Mucosa of descending colon (tissue), 3 donors: Measurements from ENCODE around the gene TNRC6A. TPM values are rescaled to one million over a fixed set of nuclear protein-coding genes. Genes with fewer than 3 reads are reported as not detected.

ENCODE experiments used
- ATAC-seq: fragments of 200-7000 bp; cut with Tn5 transposase; one replicate; pipeline ENCODE4 v1.9.1; 2020; ENCODE audit warnings: mild to moderate bottlenecking, moderate library complexity
- DNase-seq, 3 donors: peaks; one replicate each; pipeline ENCODE4 v3.0.0-alpha.2; 2020
- H3K36me3 ChIP-seq: fragments of 200-600 bp; one replicate; pipeline ENCODE4 v1.8.0; 2021; ENCODE audit warnings: low read depth, mild to moderate bottlenecking
- H3K4me1 ChIP-seq: fragments of 200-600 bp; one replicate; pipeline ENCODE4 v1.8.0; 2021; ENCODE audit warnings: low read depth, mild to moderate bottlenecking
- H3K4me3 ChIP-seq: fragments of 200-600 bp; one replicate; pipeline ENCODE4 v1.8.0; 2021; ENCODE audit warnings: mild to moderate bottlenecking
- H3K9me3 ChIP-seq: fragments of 200-600 bp; one replicate; pipeline ENCODE4 v1.8.0; 2021; ENCODE audit warnings: mild to moderate bottlenecking
- CTCF ChIP-seq: fragments of 200-600 bp; IDR thresholded peaks from one replicate; pipeline ENCODE4 v1.8.0; 2022; ENCODE audit warnings: antibody characterized with exemption, mild to moderate bottlenecking
- intact Hi-C, 2 donors: fragments of 100-400 bp; cut with DNase I in 1 of 2; cut with micrococcal nuclease in 1 of 2; formaldehyde crosslinking; loops; one replicate each; pipeline versions ENCODE4 v1.11.0 to v1.11.1; 2022; cut with DNase I, micrococcal nuclease
- total RNA-seq, 3 donors: library from RNA; stranded (reverse); fragmentation: NEBNext Ultra II Directional in 2 of 3; extraction: Animal tissue kit (Norgen Biotek cat#: 25700) in 2 of 3; gene quantifications; one replicate each; pipeline versions ENCODE4 v1.2.1 to v1.2.4, GENCODE V29; 2021 to 2023
- donor health status: DM: no; HTN: no; CAD: no; lungs with moderate emphysema.
- donor health status: DM: no; HTN: no; CAD: no.
- donor health status: DM: no; HTN: yes; CAD: no.

TNRC6A gene
- total RNA-seq, 3 donors from 2014 or later: 40.5 to 83.7 (median 47.8) TPM

GRCh38 chr16:24753437-24753836 is 24.0 kb downstream of the TNRC6A start:
- Histone ChIP-seq H3K36me3 (no peaks in the 10 kb centered on the region), H3K4me1 (peaks cover 14% of the 10 kb centered on the region), H3K9me3 (no peaks in the 10 kb centered on the region), H3K4me3 (no peak overlapping the region)
- intact Hi-C loops: no loop called here
- DNase-seq: no peak
- TF ChIP-seq CTCF: no peak
- no peak for ATAC-seq

- DNase-seq (no peak), ATAC-seq (no peak)
- intact Hi-C loops: no loop called here
- H3K4me1 ChIP-seq: peaks cover 11% of the 10 kb centered on the region
- H3K9me3 ChIP-seq: no peaks in the 10 kb centered on the region
- no peaks in the 10 kb centered on the region for H3K36me3 ChIP-seq
- no peak overlapping the region for H3K4me3 ChIP-seq
- TF ChIP-seq CTCF: no peak
Observed at GRCh38 chr16:24754543-24754942, 25.1 kb downstream of the TNRC6A start.

GRCh38 chr16:24755201-24755874 is 25.9 kb downstream of the TNRC6A start:
- DNase-seq (no peak), ATAC-seq (no peak)
- Histone ChIP-seq H3K4me3 (no peak overlapping the region), H3K9me3 (no peaks in the 10 kb centered on the region), H3K4me1 (peaks cover 7% of the 10 kb centered on the region), H3K36me3 (no peaks in the 10 kb centered on the region)
- intact Hi-C loops: no loop called here
- no peak for TF ChIP-seq CTCF

GRCh38 chr16:24758373-24758772 is 28.9 kb downstream of the TNRC6A start:
- TF ChIP-seq CTCF: no peak
- no peak for ATAC-seq
- Histone ChIP-seq H3K4me1 (no peaks in the 10 kb centered on the region), H3K9me3 (no peaks in the 10 kb centered on the region), H3K36me3 (no peaks in the 10 kb centered on the region), H3K4me3 (no peak overlapping the region)
- DNase-seq: no peak
- intact Hi-C loops: no loop called here

- intact Hi-C loops: no loop called here
- H3K4me1 ChIP-seq: no peaks in the 10 kb centered on the region
Observed at GRCh38 chr16:24759006-24759405, 29.6 kb downstream of the TNRC6A start.

More at GRCh38 chr16:24759006-24759405, 29.6 kb downstream of the TNRC6A start:
- Histone ChIP-seq H3K4me3 (no peak overlapping the region), H3K9me3 (no peaks in the 10 kb centered on the region), H3K36me3 (no peaks in the 10 kb centered on the region)
- no peak for DNase-seq
- no peak for TF ChIP-seq CTCF
- no peak for ATAC-seq
